ENCODE data around the gene PEX5L.

- TF ChIP-seq EZH2 (IDR thresholded peaks at IDR 0.05; ENCODE audit: borderline replicate concordance, insufficient read depth, low read depth, low read length, poor library complexity, severe bottlenecking) (no peak), CTCF (IDR thresholded peaks at IDR 0.05) (no peak)
Measured at GRCh38 chr3:179956416-179956830, 80.3 kb downstream of the PEX5L start.
